Stimulated activated CD8-positive, alpha-beta memory T cell treated with anti-CD3 and anti-CD28 coated beads, Interleukin-2, amount 100 ng/mL, for 1 hour (primary cell): ENCODE results near the gene TSSK6.
"Not testable (repeated sequence)": the region's sequence is repeated elsewhere in the genome, so short reads cannot be mapped to it uniquely, and the experiment has no call there.

Source experiments
- DNase-seq, 2 donors: peaks; one replicate each; pipeline ENCODE4 v3.0.0-alpha.2; 2020; ENCODE audit warnings: low read depth in 2 of 2

TSSK6 gene

DNA sequence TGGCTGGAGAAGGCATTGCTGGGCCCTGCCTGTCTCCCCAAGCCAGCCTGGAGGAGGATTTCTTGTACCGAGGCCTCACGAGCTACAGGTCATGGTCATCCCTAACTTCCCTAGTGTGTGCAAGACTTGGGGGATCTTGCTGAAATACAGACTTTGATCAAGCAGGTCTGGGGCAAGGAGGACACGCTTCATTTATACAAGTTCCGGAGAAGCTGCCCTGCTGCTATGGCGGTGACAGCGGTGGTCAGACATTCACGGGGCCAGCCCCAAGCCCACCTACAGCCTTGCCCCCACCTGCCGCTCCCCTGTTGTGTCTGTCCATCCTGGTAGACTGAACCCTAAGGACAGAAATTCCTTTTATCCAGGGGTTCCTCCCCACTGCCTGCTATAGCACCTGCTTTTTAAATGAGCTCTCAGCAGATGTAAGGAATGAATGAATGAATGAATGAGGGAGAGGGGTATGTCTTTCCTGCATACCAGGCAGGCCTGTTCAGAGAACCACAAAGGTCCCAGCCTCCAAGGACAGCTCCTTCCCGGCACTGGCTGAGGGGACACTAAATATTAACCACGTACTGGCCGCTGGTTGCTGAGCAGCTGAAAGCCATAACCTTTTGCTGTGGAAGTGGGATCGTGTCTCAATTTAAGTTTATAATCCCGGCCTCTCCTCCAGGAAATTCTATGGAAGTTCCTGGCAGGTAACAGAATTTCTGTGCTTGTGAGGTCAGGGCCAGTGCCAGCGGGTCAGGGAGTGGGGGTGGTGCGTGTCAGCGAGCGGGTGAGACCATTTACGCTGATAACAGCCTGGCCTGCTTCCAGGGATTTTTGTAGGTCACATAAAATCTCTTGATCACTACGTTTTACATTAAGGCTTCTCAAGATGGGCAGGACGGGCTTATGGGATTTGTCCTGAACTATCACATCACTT lies 27.1 kb downstream of the TSSK6 start:
- DNase-seq = no peak

DNA sequence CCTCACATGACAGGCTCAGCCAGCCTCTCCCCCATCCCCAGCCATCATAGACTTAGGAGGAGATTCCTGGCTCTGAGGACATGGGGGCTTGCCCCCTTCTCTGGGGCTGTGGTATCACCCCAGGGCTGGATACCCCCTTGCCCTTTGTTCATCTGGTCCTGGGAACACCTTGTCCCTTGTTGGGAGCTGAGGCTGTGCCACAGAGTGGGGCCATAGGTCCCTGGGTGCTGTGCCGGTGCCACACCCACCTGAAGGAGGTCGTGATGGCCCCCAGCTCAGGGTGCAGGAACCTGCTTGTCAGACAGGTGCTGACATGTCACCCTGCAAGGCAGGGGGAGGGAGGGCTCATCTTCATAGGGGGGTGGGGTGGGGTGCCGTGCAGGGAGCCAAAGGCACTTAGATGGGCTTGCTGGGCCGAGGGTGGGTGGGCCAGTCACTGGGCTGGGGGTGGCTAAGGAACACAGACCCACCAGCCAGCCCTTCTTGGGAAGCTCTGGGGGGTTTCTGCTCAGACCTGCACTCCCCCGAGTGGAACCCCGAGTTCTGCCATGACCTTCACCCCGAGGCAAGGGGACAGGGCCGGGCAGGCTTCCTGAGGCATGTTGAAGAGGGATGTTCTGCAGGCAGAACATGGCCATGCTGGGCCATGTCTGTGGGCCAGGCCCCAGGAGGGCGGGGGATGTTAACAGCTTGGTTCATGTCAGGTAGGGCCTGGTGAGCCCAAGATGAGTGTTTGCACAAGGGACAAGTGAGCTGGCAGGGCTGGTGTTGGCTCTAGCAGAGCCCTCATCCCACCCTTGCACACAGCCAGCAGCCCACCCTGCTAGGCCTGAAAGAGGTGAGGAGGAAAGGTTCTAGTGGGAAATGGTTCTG lies 28.0 kb downstream of the TSSK6 start:
- no peak for DNase-seq

GRCh38 chr19:19486343-19487076 lies 28.8 kb downstream of the TSSK6 start:
- DNase-seq = no peak

DNA sequence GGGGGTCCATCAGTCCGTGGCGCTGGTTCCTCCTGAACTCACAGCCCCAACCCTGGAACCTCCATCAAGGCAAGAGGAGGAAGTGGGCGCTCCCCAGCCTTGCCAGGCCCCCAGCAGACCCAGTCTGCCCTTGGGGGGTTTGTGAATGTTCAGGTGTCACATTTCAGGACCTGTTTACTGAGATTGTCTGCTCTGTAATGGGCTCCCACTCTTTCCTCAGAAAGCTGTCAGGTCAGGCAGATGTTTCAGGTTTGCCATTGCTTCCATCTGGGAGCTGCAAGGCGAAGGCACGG lies 29.4 kb downstream of the TSSK6 start:
- no peak for DNase-seq

DNA sequence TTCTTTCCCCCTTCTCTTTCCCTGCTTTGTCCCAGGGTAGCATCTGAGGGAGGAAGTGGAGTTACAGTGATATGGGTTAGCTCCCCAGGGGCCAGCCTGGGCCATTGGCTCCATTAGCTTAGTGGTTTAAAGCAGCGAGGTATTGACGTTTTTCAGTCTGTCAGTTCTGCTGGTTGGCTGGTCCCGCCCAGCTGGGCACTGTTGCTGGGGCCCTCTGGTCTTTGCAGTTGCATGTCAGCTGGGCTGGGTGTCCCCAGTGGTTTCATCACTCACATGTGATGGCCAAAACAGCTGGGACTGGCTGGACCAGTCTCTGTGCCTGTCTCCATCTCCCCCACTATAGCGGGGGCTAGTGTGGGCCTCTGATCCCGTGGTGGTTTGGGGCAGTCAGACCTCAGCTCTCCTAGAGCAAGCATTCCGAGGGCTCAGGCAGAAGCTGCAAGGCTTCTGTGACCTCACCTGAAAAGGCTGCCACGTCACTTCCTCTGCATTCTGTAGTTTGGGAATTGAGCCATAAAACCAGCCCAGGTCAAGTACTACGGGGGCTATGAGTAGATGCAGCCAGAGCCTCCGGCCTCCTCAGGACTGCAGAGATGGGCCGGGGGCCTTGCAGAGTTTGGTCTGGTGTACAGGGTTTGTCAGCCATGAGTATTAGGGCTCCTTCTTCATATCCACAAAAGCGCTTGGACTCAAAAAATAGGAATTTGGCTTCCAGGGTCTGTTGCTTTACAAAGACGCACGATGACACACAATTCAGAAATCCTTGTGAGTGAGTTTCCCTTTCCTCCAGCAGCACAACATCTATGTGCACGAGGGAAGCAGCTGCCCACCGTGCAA lies 30.0 kb downstream of the TSSK6 start:
- no peak for DNase-seq

DNA sequence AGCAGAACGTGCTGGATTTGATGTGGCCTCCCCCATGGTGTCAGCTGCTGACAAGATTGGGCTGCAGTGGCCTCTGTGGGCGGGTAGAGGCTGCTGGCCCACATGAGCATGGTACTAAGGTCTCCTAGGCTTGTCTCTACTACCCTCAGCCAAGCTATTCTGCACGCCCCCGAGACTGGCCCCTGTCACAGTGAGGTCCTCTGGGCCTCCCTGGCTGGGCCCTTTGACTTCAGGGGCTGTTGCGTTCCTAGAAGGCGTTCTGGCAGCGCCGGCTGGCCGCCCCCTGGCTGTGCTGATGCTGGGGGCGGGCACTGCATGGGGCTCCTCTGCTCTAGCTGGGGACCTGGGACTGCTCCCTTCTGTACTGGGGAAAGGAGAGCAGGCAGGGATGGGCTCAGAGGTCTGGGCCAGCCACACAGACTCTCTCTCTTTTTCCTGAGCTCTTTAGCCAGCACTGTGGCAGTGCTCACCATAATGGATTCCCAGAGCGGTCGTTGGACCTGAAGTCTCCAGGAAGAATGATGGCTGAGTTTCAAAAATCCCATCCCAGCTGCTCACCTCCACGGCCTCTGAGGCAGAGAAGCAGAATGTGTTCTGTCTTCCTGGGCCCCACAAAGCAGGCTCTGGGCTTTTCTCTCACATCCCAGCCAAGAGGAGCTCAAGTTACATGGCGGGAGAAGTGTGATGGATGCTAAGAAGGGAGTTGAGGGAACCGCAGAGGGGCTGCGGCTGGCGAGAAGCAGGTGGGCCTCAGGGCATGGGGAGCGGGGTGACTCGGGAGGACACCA lies 32.3 kb downstream of the TSSK6 start:
- DNase-seq = no peak

- no peak for DNase-seq
Measured at GRCh38 chr19:19480688-19481087, 34.7 kb downstream of the TSSK6 start.

DNA sequence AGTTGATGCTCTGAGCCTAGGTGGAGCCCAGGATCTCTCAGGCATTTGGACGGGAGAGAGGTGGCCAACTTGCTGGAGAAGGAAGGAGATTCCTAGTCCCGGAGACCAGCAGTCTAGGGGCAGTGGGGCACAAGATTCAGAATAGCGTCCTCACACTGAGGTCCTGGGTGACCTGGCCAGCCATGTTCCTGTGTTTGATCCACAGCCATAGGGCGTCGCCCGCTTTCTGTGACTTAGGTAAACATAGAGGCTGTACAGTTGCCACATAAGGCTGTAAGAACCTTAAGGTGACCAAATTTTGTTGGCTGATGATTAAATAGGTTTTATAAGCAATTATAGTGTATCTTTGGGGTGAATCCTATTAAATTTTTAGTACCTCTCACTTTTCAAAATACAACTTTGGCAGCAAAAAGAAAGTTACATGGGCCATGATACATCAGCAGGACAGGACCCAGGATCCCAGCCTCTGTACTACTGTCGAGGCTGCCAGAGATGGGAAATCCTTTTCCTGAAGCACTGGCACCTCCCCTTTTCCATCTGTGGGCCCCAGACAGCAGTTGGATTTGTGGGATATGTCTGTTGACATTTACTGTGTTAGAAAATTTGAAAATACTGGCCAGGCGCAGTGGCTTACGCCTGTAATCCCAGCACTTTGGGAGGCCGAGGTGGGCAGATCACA lies 37.5 kb downstream of the TSSK6 start:
- DNase-seq = no peak

DNA sequence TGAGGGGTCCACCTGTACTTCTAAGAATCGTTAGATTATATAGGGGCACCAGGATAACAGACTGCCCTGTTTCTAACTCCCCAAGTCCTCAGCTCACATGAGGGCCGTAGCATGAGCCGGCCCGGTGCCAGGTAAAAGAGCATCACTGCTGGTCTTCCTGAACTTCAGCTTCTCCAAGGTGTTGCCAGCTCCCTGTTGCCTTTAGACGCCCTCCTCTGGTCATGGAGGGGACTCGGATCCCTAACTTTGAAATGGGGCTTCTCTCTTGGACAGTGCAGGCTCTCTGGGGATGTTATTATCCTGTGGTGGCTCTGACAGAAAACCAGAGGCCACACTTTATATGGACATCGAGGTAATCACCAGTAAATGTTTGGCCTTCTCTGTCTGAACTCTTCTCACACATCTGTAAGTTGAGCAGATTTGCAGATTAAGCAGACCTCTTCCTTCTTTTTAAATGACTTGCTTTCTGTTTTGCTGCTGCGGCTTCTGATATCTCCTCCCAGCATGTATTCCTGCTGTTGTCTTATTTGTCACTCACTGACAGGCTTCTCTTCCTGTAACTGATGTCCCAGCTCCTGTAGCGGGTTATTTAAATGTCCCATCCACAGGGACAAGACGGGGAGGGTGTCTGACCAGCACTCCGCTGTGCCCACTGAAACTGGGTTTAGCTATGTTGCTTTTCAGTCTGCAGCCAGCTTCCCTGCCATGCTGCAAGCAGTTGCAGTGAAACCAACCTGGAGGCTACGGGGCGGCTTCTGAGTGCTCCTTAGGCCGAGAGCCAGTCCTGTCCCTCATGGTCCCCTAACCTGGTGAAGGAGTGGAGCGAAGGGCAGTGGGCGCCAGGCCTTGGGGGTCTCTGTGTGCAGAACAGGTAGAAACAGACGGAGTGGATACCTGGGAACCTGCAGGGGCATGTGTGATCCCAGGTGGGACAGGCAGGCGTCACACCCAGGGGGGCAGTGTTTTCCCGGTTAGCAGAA lies 39.2 kb downstream of the TSSK6 start:
- no peak for DNase-seq

DNA sequence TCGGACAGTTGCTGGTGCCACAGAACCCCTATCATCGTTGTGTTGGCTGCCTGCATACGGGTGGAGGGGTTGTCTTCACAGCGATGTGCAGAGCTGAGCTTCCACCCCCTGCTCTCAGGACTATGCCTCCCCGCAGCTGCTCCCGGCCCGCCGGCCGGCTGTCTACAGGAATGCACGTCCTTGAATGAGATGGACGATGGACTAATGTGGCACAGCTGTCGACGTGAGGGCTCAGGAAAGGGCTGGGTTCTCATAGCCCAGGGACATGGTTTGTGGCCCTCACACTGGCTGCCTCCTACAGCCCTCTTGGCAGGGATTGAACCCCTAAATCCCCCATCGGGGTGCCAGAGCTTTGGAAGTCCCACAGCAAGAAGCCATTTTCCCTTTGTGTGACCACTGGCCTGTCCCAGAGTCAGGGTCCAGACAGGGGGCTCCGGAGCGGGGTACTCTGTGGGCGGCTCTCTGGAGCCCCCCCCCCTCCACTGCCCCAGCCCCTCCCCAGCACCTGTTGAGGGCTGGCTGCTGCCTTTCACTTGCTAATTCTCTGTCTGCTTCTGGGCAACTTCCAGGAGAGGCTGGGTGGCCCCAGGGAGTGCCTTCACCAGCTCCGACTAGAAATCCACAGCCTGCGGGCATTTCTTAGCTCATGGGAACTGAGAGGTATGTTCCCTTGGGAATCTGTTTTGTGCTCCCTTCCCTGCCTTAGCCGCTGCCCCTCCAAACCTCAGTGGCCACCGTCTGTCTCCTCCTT lies 40.2 kb downstream of the TSSK6 start:
- DNase-seq = no peak

- DNase-seq = not testable (repeated sequence)
Measured at GRCh38 chr19:19472106-19472505, 43.2 kb downstream of the TSSK6 start.

GRCh38 chr19:19471682-19472081 lies 43.7 kb downstream of the TSSK6 start:
- DNase-seq = no peak

DNA sequence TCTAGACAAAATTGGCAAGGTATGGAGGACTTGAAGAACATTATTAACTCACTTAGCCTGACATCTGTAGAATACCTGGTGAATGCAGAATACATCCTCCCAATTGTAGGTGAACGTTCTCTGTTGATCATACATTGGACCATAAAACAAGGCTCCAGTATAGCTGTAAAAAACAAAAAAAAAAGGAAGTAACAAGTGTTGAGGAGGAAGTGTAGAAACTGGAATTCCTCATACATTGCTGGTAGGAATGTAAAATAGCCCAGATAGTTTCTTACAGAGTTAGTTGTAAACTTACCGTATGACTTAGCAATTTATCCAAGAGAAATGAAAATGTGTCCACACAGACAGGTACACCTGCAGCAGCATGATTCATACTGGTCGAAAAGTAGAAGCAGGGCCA lies 44.8 kb downstream of the TSSK6 start:
- DNase-seq = no peak

DNA sequence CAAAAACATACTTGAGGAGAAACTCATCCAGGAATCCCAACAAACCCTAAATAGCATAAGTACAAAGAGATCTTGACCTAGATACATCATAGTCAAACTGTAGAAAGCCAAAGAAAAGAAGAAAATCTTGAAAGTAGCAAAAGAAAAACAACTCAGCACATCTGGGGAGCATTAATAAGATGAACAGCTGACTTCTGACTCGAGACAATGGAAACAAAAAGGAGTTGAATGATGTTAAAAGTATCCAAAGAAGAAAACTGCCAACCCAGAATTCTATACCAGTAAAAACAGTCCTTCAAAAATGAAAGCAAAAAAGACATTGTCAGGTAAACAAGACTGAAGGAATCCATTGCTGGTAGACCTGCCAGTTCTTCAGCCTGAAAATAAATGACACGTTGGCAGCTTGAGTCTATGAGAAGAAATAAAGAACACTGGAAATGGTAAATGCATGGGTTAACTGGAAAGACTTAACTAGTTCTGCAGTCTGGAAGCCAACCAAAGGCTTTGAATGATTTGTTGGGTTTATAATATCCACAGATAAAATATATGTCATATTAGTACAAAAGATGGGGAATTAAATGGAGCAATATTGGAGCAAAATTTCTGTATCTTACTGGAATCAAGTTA lies 46.8 kb downstream of the TSSK6 start:
- no peak for DNase-seq

GRCh38 chr19:19466201-19466600 lies 49.1 kb downstream of the TSSK6 start:
- no peak for DNase-seq

DNA sequence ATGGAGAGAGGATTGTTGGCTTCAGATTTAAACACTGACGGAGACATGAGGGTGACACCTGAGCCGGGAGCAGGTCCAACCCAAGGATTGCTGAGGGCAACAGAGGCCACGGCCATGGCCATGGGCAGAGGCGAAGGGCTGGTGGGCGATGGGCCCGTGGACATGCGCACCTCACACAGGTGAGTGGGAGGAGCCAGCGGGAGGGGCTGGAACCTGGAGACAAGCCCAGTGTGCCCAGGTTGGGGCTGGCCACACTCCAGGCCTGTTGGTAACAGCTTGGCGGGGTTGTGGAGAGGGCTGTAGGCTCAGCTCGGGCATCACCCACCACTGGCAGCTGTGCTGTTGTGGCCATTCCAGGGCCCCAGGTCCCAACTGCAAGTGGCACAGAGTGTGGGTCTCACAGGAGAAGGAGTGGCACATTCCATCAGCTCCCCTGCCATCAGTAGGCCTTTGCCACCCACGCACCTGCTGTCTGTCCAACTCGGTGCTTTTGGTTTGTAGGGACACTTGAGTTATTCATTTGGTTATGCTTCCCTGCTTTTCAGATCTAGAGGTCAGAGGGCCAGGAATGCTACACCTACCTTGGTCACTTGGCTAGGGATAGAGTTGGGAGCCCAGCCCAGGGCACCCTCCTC lies 49.8 kb downstream of the TSSK6 start:
- DNase-seq = no peak
